ENCODE measurements around the gene PPP1R7.
A peak's percentile ranks its signal among the peaks of the same experiment; 100 is the strongest.
"Not testable (repeated sequence)": the region's sequence is repeated elsewhere in the genome, so short reads cannot be mapped to it uniquely, and the experiment has no call there.

Gene PPP1R7

GRCh38 chr2:241149925-241150659, at the start of gene PPP1R7:
Gene PPP1R7, plus strand, starts transcription at chr2:241150467. Its CDS starts 29 bp downstream, at chr2:241150496.
- peak; percentile 93 for DNase-seq

GRCh38 chr2:241102239-241102803, 47.9 kb upstream of the PPP1R7 start, which contains the start of gene MTERF4:
Gene MTERF4, minus strand, starts transcription at chr2:241102287. Its CDS starts 14 bp downstream, at chr2:241102273.
- DNase-seq: peak; percentile 84

GRCh38 chr2:241103176-241103595, 47.1 kb upstream of the PPP1R7 start:
- DNase-seq: no peak

GRCh38 chr2:241104611-241105010, 45.7 kb upstream of the PPP1R7 start:
- not testable (repeated sequence) for DNase-seq

- no peak for DNase-seq
These were observed 44.6 kb upstream of the PPP1R7 start for GRCh38 chr2:241105641-241106040.

- DNase-seq: no peak
These were observed 43.1 kb upstream of the PPP1R7 start for GRCh38 chr2:241107031-241107783.

- DNase-seq: no peak
These were observed 41.7 kb upstream of the PPP1R7 start for GRCh38 chr2:241108271-241109209.

- no peak for DNase-seq
These were observed 40.8 kb upstream of the PPP1R7 start for GRCh38 chr2:241109210-241110088.

GRCh38 chr2:241110089-241110606, 40.1 kb upstream of the PPP1R7 start:
- DNase-seq: no peak

GRCh38 chr2:241110607-241111439, 39.4 kb upstream of the PPP1R7 start:
- no peak for DNase-seq

GRCh38 chr2:241111440-241111805, 38.8 kb upstream of the PPP1R7 start:
- no peak for DNase-seq

- DNase-seq: no peak
These were observed 38.2 kb upstream of the PPP1R7 start for GRCh38 chr2:241112046-241112445.

GRCh38 chr2:241112592-241112991, 37.7 kb upstream of the PPP1R7 start:
- no peak for DNase-seq

- no peak for DNase-seq
These were observed 35.4 kb upstream of the PPP1R7 start for GRCh38 chr2:241114836-241115235.

GRCh38 chr2:241115361-241115760, 34.9 kb upstream of the PPP1R7 start:
- no peak for DNase-seq

- no peak for DNase-seq
These were observed 33.4 kb upstream of the PPP1R7 start for GRCh38 chr2:241116606-241117560.

- DNase-seq: no peak
These were observed 31.3 kb upstream of the PPP1R7 start for GRCh38 chr2:241118737-241119505.

GRCh38 chr2:241120440-241120839, 29.8 kb upstream of the PPP1R7 start:
- DNase-seq: no peak

Data from activated gamma-delta T cell treated with Interleukin-2 at 50 U/mL for 16 hours (primary cell).